Pons (tissue), 1 donor: ENCODE results near the gene KRT79.

Experiments
- DNase-seq: peaks from one replicate; pipeline ENCODE4 v3.0.0-alpha.2; 2016; ENCODE audit warnings: low spot score

Gene KRT79

DNA sequence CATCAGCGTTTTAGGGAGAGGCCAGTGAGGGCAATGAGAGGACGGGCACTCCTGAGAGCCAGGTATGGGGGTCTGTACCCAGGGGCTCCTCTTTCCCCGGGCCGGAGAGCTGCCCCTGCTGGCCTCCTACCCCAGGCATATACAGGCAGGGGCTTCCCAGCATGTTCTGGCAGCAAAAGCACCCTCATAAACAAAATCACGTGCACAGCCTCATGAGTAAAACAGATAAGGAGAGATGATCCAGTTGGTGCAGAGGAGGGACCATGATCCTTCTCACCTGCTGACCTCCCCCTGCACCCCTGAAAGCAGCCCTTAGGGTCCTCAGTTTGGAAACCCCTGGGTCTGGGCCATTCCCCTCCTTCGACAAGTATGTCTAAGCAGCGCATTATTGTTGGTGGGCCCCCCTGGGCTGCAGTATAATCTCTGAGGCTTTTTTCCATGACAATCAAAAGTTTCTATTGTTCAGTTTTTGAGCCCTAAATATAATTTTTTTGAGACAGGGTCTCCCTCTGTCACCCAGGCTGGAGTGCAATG lies 15.2 kb downstream of the KRT79 start:
- no peak for DNase-seq

DNA sequence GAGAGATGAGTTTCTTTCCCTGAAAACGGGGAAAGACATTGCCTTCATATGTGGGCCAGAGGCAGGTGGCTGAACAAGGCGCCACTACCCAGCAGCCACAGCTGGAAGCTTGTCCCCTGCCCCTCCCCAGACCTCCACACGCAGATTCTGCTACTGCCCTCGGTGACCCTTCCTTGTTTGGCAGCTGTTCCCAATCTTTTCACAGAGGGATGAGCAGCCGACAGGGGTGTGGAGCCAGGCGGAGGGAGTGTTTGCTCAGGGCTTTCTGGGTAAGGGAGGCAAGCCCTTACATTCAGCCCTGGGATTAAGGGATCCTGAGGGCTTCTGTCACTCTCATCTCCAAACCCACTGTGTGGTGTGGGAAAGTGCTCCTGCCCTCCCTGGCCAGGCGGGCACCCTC lies 15.7 kb downstream of the KRT79 start:
- DNase-seq, result no peak

DNA sequence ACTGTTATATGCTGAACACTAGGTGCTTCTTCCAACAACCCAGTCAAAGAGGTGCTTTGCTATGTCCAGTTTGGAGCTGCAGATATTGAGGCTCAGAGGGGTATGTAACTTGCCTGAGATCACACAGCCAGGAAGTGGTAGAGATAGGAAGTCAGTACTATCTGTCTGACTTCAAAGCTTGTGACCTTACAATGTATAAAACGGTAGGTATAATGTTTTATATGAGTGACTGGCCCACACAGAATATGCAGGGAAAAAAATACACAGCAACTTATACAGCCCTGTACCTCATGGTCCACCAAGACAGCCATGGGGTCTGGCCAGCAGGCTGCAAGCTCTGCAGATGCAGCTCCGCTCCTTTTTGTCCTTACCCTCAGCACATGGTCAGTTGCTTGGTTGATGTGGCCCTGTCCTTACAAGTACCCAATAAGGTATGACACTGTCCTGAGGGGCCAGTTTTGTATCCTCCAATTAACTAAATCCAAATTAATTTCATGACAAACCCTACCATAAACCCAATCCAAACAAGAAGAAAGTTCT lies 16.3 kb downstream of the KRT79 start:
- no peak for DNase-seq

DNA sequence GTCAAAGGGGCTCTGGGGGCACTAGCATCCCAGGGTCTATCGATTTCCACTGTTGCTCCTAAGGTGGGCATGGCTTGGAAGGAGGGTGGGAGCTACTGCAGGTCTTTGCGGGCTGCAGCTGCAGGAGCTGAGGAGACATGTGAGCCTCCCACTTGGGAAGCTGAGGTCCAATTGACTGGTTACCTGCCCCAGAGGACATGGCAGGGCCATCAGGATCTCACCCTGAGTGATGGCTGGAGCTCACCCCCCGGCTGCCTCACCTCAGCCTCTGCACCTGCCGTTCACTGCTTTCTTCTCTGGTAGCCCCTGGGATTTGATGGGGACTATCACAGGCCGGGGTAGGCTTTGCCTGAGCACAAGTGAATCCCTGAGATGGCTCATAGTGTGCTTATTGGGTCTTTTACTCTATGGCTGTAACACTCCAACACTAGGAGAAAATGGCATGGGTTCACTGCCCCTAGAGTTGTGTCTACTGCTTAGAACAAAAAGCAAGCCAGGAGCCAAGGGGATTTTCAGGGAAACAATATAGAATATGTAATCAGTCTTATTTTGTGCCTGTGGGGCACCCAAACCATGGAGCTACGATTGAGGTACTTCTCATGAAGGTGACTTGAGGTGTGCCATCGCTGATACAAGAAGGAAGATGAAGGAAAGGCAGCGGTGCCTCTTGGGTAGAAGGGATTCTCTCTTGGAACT lies 17.0 kb downstream of the KRT79 start:
- no peak for DNase-seq

DNA sequence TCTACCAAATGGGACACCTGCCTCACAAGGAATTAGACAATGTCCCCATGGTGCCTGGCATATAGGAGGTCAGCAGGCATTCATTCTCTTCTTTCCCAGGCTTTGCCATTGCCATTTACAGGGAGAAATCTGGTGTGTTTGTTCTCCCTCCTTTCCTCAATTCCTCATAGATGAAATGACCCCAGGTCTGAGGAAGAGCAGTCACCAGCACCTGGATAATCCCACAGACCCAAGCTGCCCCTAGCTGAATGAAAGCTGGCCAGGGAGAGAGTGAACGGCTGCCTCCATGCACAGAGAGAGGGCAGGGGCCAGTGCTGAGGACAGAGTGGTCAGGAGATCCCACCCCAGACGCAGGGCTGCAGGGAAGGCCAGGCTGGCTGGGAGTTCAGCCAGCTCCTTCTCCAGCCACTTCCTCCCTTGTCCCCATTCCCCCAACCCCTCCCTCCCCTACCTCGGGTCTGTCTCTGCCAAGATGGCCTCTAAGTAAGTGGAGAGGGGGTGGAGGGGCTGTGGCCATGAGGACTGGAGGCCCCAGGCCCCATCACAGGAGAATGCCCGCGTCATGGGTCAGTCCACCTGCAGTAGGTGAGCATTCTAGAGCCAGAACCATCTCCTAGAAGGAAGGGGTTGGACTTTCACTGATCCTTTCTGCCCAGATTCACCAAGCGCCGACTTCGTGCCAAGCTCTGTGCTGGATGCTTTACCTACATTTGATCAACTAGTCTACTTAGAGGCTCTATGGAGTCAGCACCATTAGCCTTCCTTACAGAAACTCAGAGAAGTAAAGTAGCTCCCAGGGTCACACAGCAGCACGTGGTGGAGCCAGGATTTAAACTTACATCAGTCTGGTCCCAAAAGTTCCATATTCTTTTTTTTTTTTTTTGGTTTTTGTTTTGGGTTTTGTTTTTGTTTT lies 18.2 kb downstream of the KRT79 start:
- DNase-seq, result no peak

DNA sequence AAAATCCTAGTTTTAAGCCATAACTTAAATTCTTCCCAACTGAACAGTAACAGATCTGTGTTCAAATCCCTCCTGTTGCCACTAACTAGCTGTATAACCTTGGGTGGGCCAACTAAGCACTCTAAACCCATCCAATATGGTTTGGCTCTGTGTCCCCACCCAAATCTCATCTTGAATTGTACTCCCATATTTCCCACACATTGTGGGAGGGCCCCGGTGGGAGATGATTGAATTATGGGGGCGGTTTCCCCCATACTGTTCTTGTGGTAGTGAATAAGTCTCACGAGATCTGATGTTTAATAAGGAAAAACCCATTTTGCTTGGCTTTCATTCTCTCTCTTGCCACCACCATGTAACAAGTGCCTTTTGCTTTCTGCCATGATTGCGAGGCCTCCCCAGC lies 18.9 kb downstream of the KRT79 start:
- no peak for DNase-seq

DNA sequence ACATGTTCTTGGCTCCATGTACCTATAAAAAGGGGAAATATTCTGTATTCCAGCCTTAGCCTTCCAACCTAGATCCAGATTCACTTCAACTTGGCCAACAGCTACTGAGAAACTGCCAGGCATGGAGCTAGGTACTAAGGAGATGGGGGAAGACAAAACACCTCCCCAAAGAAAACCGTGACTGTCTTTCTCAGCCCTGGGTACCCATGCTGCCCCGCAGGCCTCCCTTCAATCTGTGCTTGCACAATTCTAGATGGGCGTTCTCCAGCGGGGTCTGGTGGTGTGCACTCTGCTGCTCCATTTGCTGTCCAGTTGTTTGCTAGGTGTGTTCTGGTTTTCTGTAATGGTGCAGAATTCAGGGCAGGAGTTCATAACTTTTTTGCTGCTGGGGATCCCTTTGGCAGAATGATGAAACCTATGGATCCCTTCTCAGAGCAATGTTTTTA lies 19.4 kb downstream of the KRT79 start:
- DNase-seq, result no peak

DNA sequence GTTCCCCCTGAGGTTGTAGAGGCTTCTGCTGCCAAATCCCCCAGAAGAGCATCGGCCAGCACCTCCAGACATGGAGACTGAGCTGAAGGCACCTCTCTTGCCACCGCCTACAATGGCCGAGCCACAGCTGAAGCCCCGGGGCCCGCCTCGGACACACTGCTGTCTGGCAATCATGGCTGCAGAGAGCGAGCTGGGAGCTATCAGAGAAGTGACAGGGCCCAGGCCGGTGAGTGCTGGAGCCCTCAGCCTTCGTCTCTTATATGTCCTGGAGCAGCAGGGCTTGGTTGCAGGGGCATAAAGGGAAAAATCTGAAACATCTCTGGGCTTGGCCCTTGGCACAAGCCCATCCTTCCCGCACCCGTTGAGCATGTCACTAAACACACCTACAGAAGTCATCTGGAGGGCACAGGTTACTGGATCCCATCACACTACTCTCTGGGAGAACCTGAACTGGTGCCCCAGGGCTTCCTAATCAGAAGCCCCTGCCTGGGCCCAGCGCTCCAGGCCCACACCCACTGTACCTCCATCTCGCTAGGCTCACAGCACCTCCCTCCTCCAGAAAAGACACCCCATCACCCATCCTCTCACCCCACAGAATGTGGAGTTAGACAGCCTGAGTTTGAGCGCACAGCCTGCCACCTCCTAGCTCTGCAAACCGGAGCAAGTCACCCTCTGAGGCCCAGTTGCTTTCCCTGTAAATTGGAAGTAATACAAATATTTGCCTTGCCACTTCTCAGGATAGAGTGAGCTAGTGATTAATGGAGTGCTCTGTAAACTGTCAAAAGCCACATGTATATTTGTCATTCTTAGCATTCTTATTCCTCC lies 20.0 kb downstream of the KRT79 start, which contains the start of gene KRT4:
TSS of gene KRT4 (minus strand) at position 232 of the 825 bp plus-strand sequence. CDS start at position 174, 58 bp downstream.
- no peak for DNase-seq

DNA sequence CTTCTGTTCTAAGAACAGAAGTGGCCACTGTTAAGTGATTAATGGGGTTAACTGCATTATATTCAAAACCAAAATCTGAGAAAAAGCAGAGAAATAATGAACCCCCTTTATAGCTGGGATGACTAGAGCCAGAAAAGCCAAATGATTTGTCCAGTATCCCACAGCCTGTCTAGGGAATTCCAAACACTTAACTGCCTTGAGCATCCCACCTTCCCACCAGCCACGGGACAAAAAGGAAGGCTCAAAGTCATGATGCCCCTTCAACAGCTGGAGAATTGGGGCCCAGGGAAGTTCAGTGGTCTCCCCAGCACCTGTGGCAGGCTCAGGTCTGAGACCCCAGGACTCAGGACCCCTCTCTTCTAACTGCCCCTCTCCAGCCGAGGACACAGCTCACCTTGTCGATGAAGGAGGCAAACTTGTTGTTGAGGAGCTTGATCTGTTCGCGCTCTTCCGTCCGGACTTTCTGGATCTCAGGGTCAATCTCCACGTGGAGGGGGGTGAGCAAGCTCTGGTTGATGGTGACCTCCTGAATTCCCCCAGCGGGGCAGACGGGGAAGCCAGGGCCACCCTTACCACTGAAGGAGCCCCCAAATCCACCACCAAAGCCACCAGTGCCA lies 20.8 kb downstream of the KRT79 start:
- no peak for DNase-seq

DNA sequence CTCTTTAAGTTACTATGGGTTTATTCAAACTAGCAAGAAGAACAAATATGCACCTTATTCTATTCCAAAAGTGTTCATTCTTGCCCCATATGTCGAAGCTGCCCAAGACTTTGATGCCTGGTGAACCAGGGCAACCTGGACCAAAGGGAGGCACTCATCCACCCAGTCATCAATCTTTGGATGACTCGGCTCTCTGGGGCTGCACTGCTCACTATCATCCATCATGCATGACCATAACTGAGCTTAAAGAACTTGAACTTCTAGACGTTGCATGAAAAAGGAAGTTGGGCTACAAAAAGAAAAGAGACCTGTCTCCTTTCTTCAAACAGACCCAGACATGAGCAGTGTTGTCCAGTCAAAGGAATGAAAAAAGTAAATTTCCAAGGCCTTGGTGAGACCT lies 21.4 kb downstream of the KRT79 start:
- no peak for DNase-seq

DNA sequence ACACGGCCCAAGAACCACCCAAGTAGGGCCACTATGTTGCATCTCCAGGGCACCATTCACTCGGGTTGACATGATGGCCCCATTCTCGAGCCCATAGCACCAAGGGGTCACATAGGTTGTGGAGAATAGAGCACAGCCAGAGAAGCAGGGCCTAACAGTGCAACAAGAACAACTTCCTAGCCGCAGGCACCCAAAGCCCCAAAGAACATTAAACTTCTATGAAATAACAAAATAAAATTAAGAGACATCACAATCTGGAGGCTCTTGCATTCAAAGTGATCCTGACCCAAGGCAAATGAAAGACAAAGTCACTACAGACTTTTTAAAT lies 22.1 kb downstream of the KRT79 start:
- no peak for DNase-seq

DNA sequence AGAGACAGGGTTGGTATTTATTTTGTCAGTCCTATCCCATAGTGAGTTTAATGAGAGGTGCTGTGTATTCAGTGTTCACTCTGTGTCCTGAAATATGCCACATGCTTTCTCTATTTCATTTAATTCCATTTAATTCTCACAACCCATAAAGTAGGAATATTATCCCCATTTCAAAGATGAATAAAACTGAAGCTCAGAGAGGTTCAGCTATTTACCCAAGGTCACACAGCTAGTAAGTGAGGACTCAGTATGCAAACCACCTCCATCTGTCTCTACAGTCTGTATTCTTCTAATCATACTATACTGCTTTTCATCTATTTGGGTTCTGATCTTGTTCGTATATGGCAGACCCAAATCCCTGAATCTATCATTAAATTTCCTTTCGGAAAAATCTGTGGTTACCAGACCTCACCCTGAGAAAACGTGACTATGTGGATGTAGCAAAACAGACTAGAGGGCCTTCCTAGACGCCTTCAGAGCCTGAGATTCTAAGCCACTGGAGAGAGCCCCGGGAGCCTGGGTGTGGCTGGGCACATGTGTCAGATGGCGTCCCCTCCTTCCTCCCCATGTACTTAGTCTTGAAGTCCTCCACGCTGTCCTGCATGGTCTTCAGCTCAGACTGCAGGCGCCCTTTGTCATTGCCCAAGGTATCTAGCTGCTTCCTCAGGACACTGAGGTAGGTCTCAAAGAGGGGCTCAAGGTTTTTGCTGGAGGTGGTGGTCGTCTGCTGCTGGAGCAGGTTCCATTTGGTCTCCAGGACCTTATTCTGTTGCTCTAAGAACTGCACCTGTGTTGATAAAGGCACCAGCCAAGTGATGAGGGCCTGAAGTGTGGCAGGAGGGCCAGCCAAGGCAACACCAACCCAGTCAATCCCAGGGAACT lies 22.7 kb downstream of the KRT79 start:
- no peak for DNase-seq

DNA sequence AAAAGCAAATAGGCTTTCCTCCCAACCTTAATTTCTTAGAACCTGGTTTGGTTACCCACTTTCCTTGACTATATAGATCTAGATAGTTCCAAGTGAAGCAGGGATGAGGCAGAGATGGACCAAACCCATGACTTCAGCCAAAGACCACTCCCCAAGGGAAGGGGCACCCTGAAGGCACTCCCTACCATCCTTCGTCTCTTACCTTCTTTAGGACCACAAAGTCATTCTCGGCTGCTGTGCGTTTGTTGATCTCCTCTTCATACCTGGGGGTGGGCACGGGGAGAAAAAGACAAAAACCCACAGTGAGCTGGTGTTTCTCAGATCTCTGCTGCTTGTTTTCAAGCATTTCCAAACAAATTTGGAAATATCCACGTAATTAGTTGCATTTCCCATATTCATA lies 23.6 kb downstream of the KRT79 start:
- DNase-seq, result no peak

DNA sequence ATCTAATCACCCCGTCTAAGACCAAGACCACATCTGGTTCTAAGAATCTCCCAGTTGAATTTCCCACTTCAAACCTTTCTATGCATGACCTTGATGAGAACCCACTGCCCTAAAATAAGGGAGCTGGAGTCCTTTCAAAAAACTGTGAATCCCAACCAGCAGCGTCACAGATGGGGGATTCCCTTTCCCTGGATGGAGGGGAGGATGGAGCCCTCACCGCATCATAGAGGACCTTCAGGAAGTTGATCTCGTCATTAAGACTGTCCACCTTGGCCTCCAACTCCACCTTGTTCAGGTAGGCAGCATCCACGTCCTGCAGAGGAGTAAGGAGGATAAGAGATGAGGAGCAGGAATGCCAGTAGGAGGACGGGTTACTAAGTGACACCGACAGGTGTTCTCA lies 24.9 kb downstream of the KRT79 start:
- DNase-seq, result no peak

DNA sequence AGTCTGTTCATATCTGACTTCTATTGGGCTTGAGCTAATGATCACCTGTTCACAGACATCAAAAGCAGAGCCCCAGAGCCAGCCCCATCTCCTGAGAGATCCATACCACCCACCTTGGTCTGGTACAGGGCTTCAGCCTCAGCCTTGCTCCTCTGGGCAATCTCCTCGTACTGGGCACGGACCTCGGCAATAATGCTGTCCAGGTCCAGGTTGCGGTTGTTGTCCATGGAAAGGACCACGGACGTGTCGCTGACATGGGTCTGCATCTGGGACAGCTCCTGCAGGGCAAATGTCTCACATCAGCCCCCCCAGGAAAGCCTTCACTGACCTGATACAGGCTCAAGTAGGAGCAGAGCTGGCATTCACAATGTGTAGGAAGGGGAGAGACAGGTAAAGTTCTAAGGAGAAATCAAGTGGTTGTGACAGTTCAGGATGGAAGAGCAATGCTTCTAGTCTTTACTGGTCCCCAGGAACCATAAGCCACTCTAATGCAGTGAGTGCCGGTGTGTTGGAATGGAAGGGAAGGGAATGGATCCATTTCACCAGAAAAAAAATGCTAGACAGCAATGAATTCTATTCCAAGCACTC lies 25.4 kb downstream of the KRT79 start:
- DNase-seq, result no peak

DNA sequence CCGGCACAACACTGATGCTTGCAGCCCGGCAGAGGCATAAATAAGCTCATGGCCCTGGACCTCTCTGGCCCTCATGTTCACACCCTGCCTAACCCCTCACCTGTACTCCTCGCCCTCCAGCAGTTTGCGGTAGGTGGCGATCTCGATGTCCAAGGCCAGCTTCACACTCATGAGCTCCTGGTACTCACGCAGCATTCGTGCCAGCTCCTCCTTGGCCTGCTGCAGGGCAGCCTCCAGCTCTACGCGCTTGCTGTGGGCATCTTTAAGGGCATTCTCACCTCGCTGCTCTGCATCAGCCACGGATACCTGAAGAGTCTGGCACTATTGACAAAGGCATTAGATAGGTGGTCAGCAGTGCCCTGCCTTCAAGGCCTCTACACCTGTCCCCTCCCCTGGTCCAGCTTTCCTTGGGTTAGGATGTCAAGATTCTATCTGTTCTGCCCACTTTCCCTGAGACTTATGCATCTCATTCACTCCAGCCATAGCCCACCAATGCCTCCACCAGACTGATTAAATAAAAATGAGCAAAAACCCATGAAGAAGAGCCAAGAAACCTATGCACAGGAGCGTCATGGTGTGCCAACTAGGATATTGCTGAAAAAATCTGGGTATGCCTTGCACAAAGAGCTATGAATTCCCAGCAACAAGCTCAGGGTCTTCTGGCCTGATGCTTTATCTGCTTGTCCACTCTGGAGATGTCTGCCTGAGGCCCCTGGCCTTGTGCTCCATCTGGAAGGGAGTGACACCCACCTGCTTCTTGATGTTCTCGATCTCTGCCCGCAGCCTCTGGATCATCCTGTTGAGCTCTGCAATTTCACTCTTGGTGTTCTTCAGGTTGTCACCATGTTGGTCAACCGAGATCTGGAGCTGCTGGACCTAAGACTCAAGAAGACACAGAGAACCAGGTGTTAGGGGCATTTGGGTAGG lies 26.3 kb downstream of the KRT79 start:
- no peak for DNase-seq

DNA sequence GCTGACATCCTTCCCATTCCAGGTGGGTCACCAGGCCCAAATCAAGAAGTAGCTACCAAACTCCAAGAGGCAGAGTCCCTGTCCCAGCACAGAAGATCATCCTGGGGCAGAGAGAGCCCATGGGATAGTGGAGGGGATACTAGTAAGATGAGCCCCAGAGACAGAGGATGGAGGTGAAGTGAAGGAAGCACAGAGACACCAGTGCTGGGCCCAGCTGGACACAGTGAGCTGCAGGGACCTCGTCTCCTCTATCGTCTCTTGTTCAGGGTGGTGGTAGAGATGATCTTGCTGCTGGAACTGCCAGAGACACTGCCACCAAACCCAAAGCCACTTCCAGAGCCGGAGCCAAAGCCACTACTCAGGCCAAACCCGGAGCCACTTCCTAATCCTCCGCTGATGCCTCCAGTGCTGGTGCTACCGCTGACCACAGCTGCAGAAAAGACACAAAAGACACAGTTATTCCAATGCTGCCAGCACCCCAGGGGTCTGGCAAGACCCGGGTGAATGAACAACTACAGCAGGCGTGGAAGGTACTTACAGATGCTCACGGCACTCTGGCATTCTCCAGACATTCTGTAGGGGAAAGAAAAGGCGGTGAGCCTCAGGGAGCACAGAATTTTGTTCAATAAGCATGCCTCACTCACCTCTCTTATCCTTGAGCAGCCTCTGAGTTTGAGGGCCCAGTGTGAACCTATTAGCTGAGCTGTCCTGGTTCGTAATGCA lies 27.1 kb downstream of the KRT79 start:
- DNase-seq, result no peak

DNA sequence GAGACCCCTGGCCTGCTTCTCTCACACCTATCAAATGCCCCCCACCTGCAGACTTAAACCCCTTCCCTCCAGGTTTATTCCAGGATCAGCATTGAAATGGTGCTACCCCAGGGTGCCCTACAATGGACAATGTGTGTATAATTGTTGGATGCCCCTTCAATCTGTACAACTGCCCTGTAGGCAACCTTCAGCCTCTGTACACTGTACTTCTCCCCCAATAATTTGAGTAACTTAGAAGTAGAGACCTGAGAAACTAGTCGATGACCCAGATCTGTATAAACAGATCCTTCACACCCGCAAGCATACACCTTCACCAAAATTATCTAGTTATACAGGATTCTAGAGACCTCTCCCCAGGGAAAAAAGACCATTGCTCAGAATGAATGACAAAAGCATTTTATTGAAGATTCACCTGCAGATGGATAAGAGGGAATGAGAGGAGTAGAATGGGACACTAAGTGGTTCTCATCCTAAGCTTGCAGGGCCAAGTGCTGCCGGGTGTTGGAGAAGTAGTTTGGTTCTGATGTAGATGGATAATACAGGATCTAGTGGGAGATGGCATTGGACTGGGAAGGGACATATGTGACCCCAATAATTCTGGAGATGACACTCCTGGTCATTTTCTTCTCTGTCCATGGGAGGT lies 27.8 kb downstream of the KRT79 start:
- DNase-seq, result no peak
